GM21423 (cell line): Measurements from ENCODE around the gene FRMD5.
A peak's percentile ranks its signal among the peaks of the same experiment; 100 is the strongest.
"Not testable (repeated sequence)": the region's sequence is repeated elsewhere in the genome, so short reads cannot be mapped to it uniquely, and the experiment has no call there.

Experiments used
- ATAC-seq: cut with Tn5 transposase; IDR thresholded peaks from one replicate; pipeline ENCODE4 v1.9.1; 2021; ENCODE audit warnings: mild to moderate bottlenecking, moderate library complexity; ENCODE audit not compliant: unreplicated experiment

FRMD5 gene

GRCh38 chr15:44195151-44195740, at the start of gene FRMD5:
TSS of gene FRMD5 (minus strand) at chr15:44195271.
- peak; percentile 94 for ATAC-seq

GRCh38 chr15:44243829-44244228, 48.8 kb upstream of the FRMD5 start:
- ATAC-seq, result no peak

GRCh38 chr15:44243141-44243540, 48.1 kb upstream of the FRMD5 start:
- no peak for ATAC-seq

- no peak for ATAC-seq
Measured at GRCh38 chr15:44231842-44232241, 36.8 kb upstream of the FRMD5 start.

GRCh38 chr15:44229301-44229700, 34.2 kb upstream of the FRMD5 start:
- ATAC-seq, result not testable (repeated sequence)

- ATAC-seq, result no peak
Measured at GRCh38 chr15:44227584-44227983, 32.5 kb upstream of the FRMD5 start.

GRCh38 chr15:44227001-44227400, 31.9 kb upstream of the FRMD5 start:
- ATAC-seq, result not testable (repeated sequence)

GRCh38 chr15:44222478-44222877, 27.4 kb upstream of the FRMD5 start:
- ATAC-seq, result no peak

- ATAC-seq, result no peak
Measured at GRCh38 chr15:44219073-44219472, 24.0 kb upstream of the FRMD5 start.

GRCh38 chr15:44216958-44217357, 21.9 kb upstream of the FRMD5 start:
- ATAC-seq, result no peak

- ATAC-seq, result no peak
Measured at GRCh38 chr15:44215594-44215993, 20.5 kb upstream of the FRMD5 start.

- ATAC-seq, result no peak
Measured at GRCh38 chr15:44208956-44209355, 13.9 kb upstream of the FRMD5 start.

GRCh38 chr15:44207643-44208042, 12.6 kb upstream of the FRMD5 start:
- no peak for ATAC-seq

GRCh38 chr15:44199393-44199792, 4.3 kb upstream of the FRMD5 start:
- no peak for ATAC-seq

- peak; percentile 32 for ATAC-seq
Measured at GRCh38 chr15:44194323-44195150, 534 bp downstream of the FRMD5 start.

- ATAC-seq, result no peak
Measured at GRCh38 chr15:44193651-44194322, 1.3 kb downstream of the FRMD5 start.

- no peak for ATAC-seq
Measured at GRCh38 chr15:44188795-44189194, 6.3 kb downstream of the FRMD5 start.

- no peak for ATAC-seq
Measured at GRCh38 chr15:44186705-44187104, 8.4 kb downstream of the FRMD5 start.

GRCh38 chr15:44183363-44183762, 11.7 kb downstream of the FRMD5 start:
- no peak for ATAC-seq

- ATAC-seq, result no peak
Measured at GRCh38 chr15:44181410-44181809, 13.7 kb downstream of the FRMD5 start.

- ATAC-seq, result no peak
Measured at GRCh38 chr15:44177139-44177538, 17.9 kb downstream of the FRMD5 start.

GRCh38 chr15:44173813-44174212, 21.3 kb downstream of the FRMD5 start:
- ATAC-seq, result no peak
